OCI-LY3 (cell line): Measurements from ENCODE around the gene THRAP3.

Experiments
- H2AFZ ChIP-seq: fragments of 200-600, 300-600 bp; shearing (Covaris generic); 2 replicates; pipeline ENCODE4 v1.6.0; 2014; ENCODE audit warnings: antibody characterized with exemption, low read depth, low read length
- H3K27ac ChIP-seq: fragments of 200-600, 300-600 bp; sonication (generic); 2 replicates; pipeline ENCODE4 v1.5.1; 2014; ENCODE audit warnings: mild to moderate bottlenecking, low read length, moderate library complexity, mixed read lengths
- H3K27me3 ChIP-seq: fragments of 200-600, 300-600 bp; sonication (generic); 2 replicates; pipeline ENCODE4 v1.6.1; 2014; ENCODE audit warnings: low read depth, low read length, mixed read lengths
- H3K36me3 ChIP-seq: fragments of 200-600, 300-600 bp; sonication (generic); replicated peaks from 2 replicates; pipeline ENCODE3; 2014; ENCODE audit warnings: low read depth, low read length, mixed read lengths
- H3K4me1 ChIP-seq: fragments of 300-600, 200-600 bp; sonication (generic); 2 replicates; pipeline ENCODE4 v1.6.1; 2014; ENCODE audit warnings: low read length, mixed read lengths
- H3K4me2 ChIP-seq: fragments of 200-600, 300-600 bp; sonication (generic); 2 replicates; pipeline ENCODE4 v1.6.1; 2014; ENCODE audit warnings: low read length, mixed read lengths
- H3K4me3 ChIP-seq: fragments of 300-600, 200-600 bp; sonication (generic); 2 replicates; pipeline ENCODE4 v1.5.1; 2014; ENCODE audit warnings: antibody characterized with exemption, mild to moderate bottlenecking, low read length, moderate library complexity
- H3K79me2 ChIP-seq: fragments of 300-600, 200-600 bp; shearing (Covaris generic); 2 replicates; pipeline ENCODE4 v1.6.1; 2014; ENCODE audit warnings: mild to moderate bottlenecking, low read length, mixed read lengths
- H3K9ac ChIP-seq: fragments of 300-600, 200-600 bp; shearing (Covaris generic); 2 replicates; pipeline ENCODE4 v1.6.0; 2014; ENCODE audit warnings: mild to moderate bottlenecking, low read length, moderate library complexity
- H3K9me3 ChIP-seq: fragments of 200-600, 300-600 bp; shearing (Covaris generic); 2 replicates; pipeline ENCODE4 v1.6.1; 2014; ENCODE audit warnings: low read length, mixed read lengths; ENCODE audit not compliant: insufficient read depth
- H4K20me1 ChIP-seq: fragments of 200-600, 300-600 bp; sonication (generic); 2 replicates; pipeline ENCODE4 v1.6.1; 2016; ENCODE audit warnings: low read length, mixed read lengths; ENCODE audit not compliant: insufficient read depth
- EZH2phosphoT487 ChIP-seq: fragments of 200-600 bp; shearing (Covaris generic); IDR thresholded peaks from 2 replicates; pipeline ENCODE4 v1.6.1; 2018; ENCODE audit warnings: antibody characterized with exemption, mixed run types, low read depth
- TF ChIP-seq, protein P1 (sequence below): fragments of 200-600, 300-600 bp; sonication (generic); IDR thresholded peaks from 2 replicates; pipeline ENCODE4 v1.5.1; 2014; ENCODE audit warnings: antibody characterized with exemption, low read length, low read depth

THRAP3 gene

GRCh38 chr1:36236302-36236701 lies 12.1 kb downstream of the THRAP3 start:
- no peak overlapping the region for H3K4me2 ChIP-seq
- H3K4me1 ChIP-seq = no peaks in the 10 kb centered on the region
- no peak overlapping the region for H3K9ac ChIP-seq
- H3K9me3 ChIP-seq = no peaks in the 10 kb centered on the region
- H3K79me2 ChIP-seq = peaks cover 99% of the 10 kb centered on the region
- no peaks in the 10 kb centered on the region for H3K27me3 ChIP-seq
- peaks cover 28% of the 10 kb centered on the region for H4K20me1 ChIP-seq
- H3K36me3 ChIP-seq = peaks cover 12% of the 10 kb centered on the region
- no peak overlapping the region for H3K4me3 ChIP-seq
- no peak overlapping the region for H3K27ac ChIP-seq
- H2AFZ ChIP-seq = no peak overlapping the region
- TF ChIP-seq, protein P1, sequence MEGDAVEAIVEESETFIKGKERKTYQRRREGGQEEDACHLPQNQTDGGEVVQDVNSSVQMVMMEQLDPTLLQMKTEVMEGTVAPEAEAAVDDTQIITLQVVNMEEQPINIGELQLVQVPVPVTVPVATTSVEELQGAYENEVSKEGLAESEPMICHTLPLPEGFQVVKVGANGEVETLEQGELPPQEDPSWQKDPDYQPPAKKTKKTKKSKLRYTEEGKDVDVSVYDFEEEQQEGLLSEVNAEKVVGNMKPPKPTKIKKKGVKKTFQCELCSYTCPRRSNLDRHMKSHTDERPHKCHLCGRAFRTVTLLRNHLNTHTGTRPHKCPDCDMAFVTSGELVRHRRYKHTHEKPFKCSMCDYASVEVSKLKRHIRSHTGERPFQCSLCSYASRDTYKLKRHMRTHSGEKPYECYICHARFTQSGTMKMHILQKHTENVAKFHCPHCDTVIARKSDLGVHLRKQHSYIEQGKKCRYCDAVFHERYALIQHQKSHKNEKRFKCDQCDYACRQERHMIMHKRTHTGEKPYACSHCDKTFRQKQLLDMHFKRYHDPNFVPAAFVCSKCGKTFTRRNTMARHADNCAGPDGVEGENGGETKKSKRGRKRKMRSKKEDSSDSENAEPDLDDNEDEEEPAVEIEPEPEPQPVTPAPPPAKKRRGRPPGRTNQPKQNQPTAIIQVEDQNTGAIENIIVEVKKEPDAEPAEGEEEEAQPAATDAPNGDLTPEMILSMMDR = no peak
- no peak for TF ChIP-seq EZH2phosphoT487

- no peak overlapping the region for H3K4me3 ChIP-seq
- no peak overlapping the region for H2AFZ ChIP-seq
- H3K79me2 ChIP-seq = peaks cover 94% of the 10 kb centered on the region
- no peak overlapping the region for H3K9ac ChIP-seq
- TF ChIP-seq, protein P1 = no peak
- TF ChIP-seq EZH2phosphoT487 = no peak
- H3K4me1 ChIP-seq = no peaks in the 10 kb centered on the region
- no peak overlapping the region for H3K4me2 ChIP-seq
- H3K27ac ChIP-seq = no peak overlapping the region
- no peaks in the 10 kb centered on the region for H3K27me3 ChIP-seq
- H4K20me1 ChIP-seq = peaks cover 23% of the 10 kb centered on the region
- H3K36me3 ChIP-seq = peaks cover 4% of the 10 kb centered on the region
- H3K9me3 ChIP-seq = no peaks in the 10 kb centered on the region
Observed at GRCh38 chr1:36238433-36238832, 14.2 kb downstream of the THRAP3 start.

DNA sequence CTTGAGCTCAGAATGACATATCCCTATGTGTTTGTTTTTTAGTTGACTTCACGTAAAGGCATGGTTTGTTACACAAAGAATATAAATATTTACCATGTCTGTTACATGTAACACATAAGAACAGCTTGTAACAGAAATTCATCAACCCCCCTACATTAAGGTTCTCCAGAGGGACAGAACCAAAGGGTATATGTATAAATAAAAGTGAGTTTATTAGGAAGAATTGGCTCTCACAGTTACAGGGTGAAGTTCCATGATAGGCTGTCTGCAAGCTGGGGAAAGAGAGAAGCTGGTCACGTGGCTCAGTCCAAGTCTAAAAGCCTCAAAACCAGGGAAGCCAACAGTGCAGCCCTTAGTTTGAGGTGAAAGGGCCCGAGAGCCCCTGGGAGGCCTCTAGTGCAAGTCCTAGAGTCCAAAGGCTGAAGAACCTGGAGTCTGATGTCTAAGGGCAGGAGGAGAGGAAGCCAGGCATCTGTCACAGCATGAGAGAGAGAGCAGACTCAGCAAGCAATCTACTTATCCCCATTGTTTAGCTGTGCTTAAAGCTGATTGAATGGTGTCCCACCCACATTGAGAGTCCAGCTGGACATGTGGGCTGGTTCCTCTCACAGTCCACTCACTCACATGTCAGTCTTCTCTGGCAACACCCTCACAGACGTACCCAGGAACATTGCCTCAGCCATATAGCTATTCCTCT lies 15.8 kb downstream of the THRAP3 start:
- Histone ChIP-seq H3K79me2 (peaks cover 91% of the 10 kb centered on the region), H3K27ac (no peak overlapping the region), H3K4me1 (no peaks in the 10 kb centered on the region), H3K4me2 (no peak overlapping the region), H3K36me3 (peaks cover 4% of the 10 kb centered on the region), H3K4me3 (no peak overlapping the region), H3K9ac (no peak overlapping the region), H3K27me3 (no peaks in the 10 kb centered on the region), H3K9me3 (no peaks in the 10 kb centered on the region), H4K20me1 (peaks cover 23% of the 10 kb centered on the region), H2AFZ (no peak overlapping the region)
- TF ChIP-seq, protein P1 = no peak
- TF ChIP-seq EZH2phosphoT487 = no peak

GRCh38 chr1:36247538-36247937 lies 23.3 kb downstream of the THRAP3 start:
- no peaks in the 10 kb centered on the region for H3K36me3 ChIP-seq

More at GRCh38 chr1:36247538-36247937, 23.3 kb downstream of the THRAP3 start:
- no peaks in the 10 kb centered on the region for H3K27me3 ChIP-seq
- H4K20me1 ChIP-seq = peaks cover 26% of the 10 kb centered on the region
- no peak overlapping the region for H3K4me2 ChIP-seq
- no peak overlapping the region for H3K27ac ChIP-seq
- no peak for TF ChIP-seq EZH2phosphoT487
- TF ChIP-seq, protein P1 = no peak
- H3K9me3 ChIP-seq = no peaks in the 10 kb centered on the region
- no peak overlapping the region for H3K9ac ChIP-seq
- H3K79me2 ChIP-seq = peaks cover 92% of the 10 kb centered on the region
- no peak overlapping the region for H2AFZ ChIP-seq
- no peaks in the 10 kb centered on the region for H3K4me1 ChIP-seq
- H3K4me3 ChIP-seq = no peak overlapping the region
